Liver (tissue), 9 donors: ENCODE results near the gene RMND5A. TPM values are rescaled to one million over a fixed set of nuclear protein-coding genes. Genes with fewer than 3 reads are reported as not detected.
A peak's percentile ranks its signal among the peaks of the same experiment; 100 is the strongest.

Experiments
- DNase-seq: peaks from one replicate; pipeline ENCODE4 v3.0.0-alpha.2; 2017; ENCODE audit warnings: low spot score
- H3K27ac ChIP-seq, 2 donors: one replicate each; pipeline ENCODE4 v1.7.0; 2013; ENCODE audit warnings: inconsistent platforms in 2 of 2, low read length in 2 of 2, control low read depth in 1 of 2, low read depth in 1 of 2, mild to moderate bottlenecking in 1 of 2
- H3K27me3 ChIP-seq, 4 donors: one replicate each; pipeline versions ENCODE4 v1.6.1 to v1.7.0; 2013; ENCODE audit warnings: low read length in 3 of 4, inconsistent platforms in 1 of 4, mild to moderate bottlenecking in 1 of 4, moderate library complexity in 1 of 4; ENCODE audit not compliant: control insufficient read depth in 4 of 4, insufficient read depth in 4 of 4
- H3K36me3 ChIP-seq, 4 donors: one replicate each; pipeline versions ENCODE4 v1.6.1 to v1.7.0; 2013; ENCODE audit warnings: low read length in 3 of 4, mild to moderate bottlenecking in 3 of 4, low read depth in 1 of 4, moderate library complexity in 1 of 4; ENCODE audit not compliant: control insufficient read depth in 4 of 4, insufficient read depth in 3 of 4
- H3K4me1 ChIP-seq, 4 donors: one replicate each; pipeline versions ENCODE4 v1.6.1 to v1.7.0; 2013; ENCODE audit warnings: low read length in 3 of 4, mild to moderate bottlenecking in 3 of 4, moderate library complexity in 1 of 4; ENCODE audit not compliant: control insufficient read depth in 4 of 4, insufficient read depth in 4 of 4
- H3K4me3 ChIP-seq, 3 donors: one replicate each; pipeline versions ENCODE4 v1.6.1 to v1.7.0; 2013; ENCODE audit warnings: low read length in 3 of 3, control low read depth in 1 of 3, low read depth in 1 of 3, mild to moderate bottlenecking in 1 of 3
- H3K9ac ChIP-seq, 2 donors: one replicate each; pipeline ENCODE4 v1.7.0; 2013; ENCODE audit warnings: low read length in 2 of 2, mild to moderate bottlenecking in 2 of 2, moderate library complexity in 2 of 2, control low read depth in 1 of 2, low read depth in 1 of 2
- H3K9me3 ChIP-seq, 4 donors: one replicate each; pipeline versions ENCODE4 v1.6.1 to v1.7.0; 2013; ENCODE audit warnings: low read length in 3 of 4; ENCODE audit not compliant: control insufficient read depth in 4 of 4
- ATF3 ChIP-seq: IDR thresholded peaks from 2 replicates; pipeline ENCODE4 v1.6.1; 2016; ENCODE audit warnings: antibody characterized with exemption
- CTCF ChIP-seq: fragments of 150-350 bp; IDR thresholded peaks from 2 replicates; pipeline ENCODE4 v1.5.1; 2017; ENCODE audit warnings: improper control_type of control experiment, low read depth, low read length; ENCODE audit not compliant: missing input control
- FOXA1 ChIP-seq: IDR thresholded peaks from 2 replicates; pipeline ENCODE4 v1.6.1; 2016; ENCODE audit warnings: antibody characterized with exemption
- HNF4A ChIP-seq, 2 donors: conservative IDR thresholded peaks; 2 replicates each; pipeline ENCODE4 v1.6.1; 2016; ENCODE audit warnings: antibody characterized with exemption in 2 of 2, mild to moderate bottlenecking in 2 of 2
- HNF4G ChIP-seq: IDR thresholded peaks from 2 replicates; pipeline ENCODE4 v1.6.1; 2016; ENCODE audit warnings: antibody characterized with exemption
- JUND ChIP-seq, 2 donors: IDR thresholded peaks; 2 replicates each; pipeline ENCODE4 v1.6.1; 2016; ENCODE audit warnings: antibody characterized with exemption in 2 of 2
- NR2F2 ChIP-seq: IDR thresholded peaks from 2 replicates; pipeline ENCODE4 v1.6.1; 2016; ENCODE audit warnings: antibody characterized with exemption
- REST ChIP-seq: IDR thresholded peaks from 2 replicates; pipeline ENCODE4 v1.6.1; 2016; ENCODE audit warnings: antibody characterized with exemption, mild to moderate bottlenecking
- RXRA ChIP-seq, 2 donors: IDR thresholded peaks; 2 replicates each; pipeline ENCODE4 v1.6.1; 2017 to 2018; ENCODE audit warnings: antibody characterized with exemption in 2 of 2, mild to moderate bottlenecking in 1 of 2
- SP1 ChIP-seq: IDR thresholded peaks from 2 replicates; pipeline ENCODE4 v1.6.1; 2018; ENCODE audit warnings: antibody characterized with exemption, mild to moderate bottlenecking
- TAF1 ChIP-seq: conservative IDR thresholded peaks from 2 replicates; pipeline ENCODE4 v1.6.1; 2016; ENCODE audit warnings: antibody characterized with exemption, mild to moderate bottlenecking
- WGBS: extraction: QIAGEN DNeasy Blood & Tissue Kit; methylation state at CpG from one replicate; pipeline ENCODE4 v1.1.7; 2013; 5-methylcytosine and 5-hydroxymethylcytosine counted together
- polyA plus RNA-seq, 2 donors: library from polyadenylated mRNA; stranded (reverse) in 1 of 2; unstranded in 1 of 2; fragments of 200-250 nt in 1 of 2; fragments of >200 nt in 1 of 2; fragmentation: Nextera tagmentation in 1 of 2; extraction: Ambion mirVana in 1 of 2; gene quantifications; one replicate each; pipeline versions ENCODE4 v1.2.1 to v1.2.3, GENCODE V29; 2013 to 2015
- total RNA-seq, 2 donors: library from RNA; depleted of rRNA; stranded (reverse); fragments of >200 nt; gene quantifications; one replicate each; pipeline ENCODE4 v1.2.3, GENCODE V29; 2014
- donor health status: healthy.
- donor health status: healthy.
- donor health status: healthy.
- donor health status: healthy.
- donor health status: healthy.

The RMND5A gene
- total and polyA plus RNA-seq, 4 donors: 8.8 to 74.5 (median 29.2) TPM

- peaks cover 6 to 25% (median 16%) of the 10 kb centered on the region in 4 donors for H3K4me1 ChIP-seq
- WGBS: 79% methylated on average over 21 of the region's 21 CpGs
- H3K27me3 ChIP-seq: no peaks in the 10 kb centered on the region
- no peak overlapping the region for H3K9ac ChIP-seq
- no peak for DNase-seq
- H3K27ac ChIP-seq: no peak overlapping the region
- H3K4me3 ChIP-seq: no peak overlapping the region
- H3K9me3 ChIP-seq: no peaks in the 10 kb centered on the region
- TF ChIP-seq JUND (IDR thresholded peaks at IDR 0.05) (no peak), HNF4G (no peak), SP1 (no peak), NR2F2 (no peak), FOXA1 (no peak), HNF4A (conservative IDR thresholded peaks at IDR 0.05) (no peak), CTCF (no peak), ATF3 (no peak), TAF1 (no peak)
- H3K36me3 ChIP-seq: no peaks in the 10 kb centered on the region
These were observed 86.2 kb downstream of the RMND5A start for GRCh38 chr2:86806059-86806857.

- TF ChIP-seq REST (no peak), FOXA1 (no peak), RXRA (IDR thresholded peaks at IDR 0.05) (no peak), CTCF (no peak), SP1 (no peak)
- Histone ChIP-seq H3K4me1 (peaks cover 6 to 25% (median 16%) of the 10 kb centered on the region in 4 donors), H3K4me3 (peak overlapping the region in 1 of 3 donors; percentile 55), H3K9ac (no peak overlapping the region), H3K9me3 (no peaks in the 10 kb centered on the region), H3K27me3 (no peaks in the 10 kb centered on the region), H3K27ac (no peak overlapping the region), H3K36me3 (no peaks in the 10 kb centered on the region)
- DNase-seq: no peak
- WGBS: 34% methylated on average over 11 of the region's 11 CpGs
These were observed 87.0 kb downstream of the RMND5A start for GRCh38 chr2:86807133-86807467.
